Muscle of back (tissue), 13 donors: ENCODE data around the gene LAMP2. TPM values are rescaled to one million over a fixed set of nuclear protein-coding genes. Genes with fewer than 3 reads are reported as not detected.
"Not testable (repeated sequence)": the region's sequence is repeated elsewhere in the genome, so short reads cannot be mapped to it uniquely, and the experiment has no call there.

Source experiments
- DNase-seq, 3 donors: peaks; one replicate each; pipeline versions ENCODE4 v3.0.0 to v3.0.0-alpha.2; 2013
- long read RNA-seq, 9 donors: transcript quantifications; one replicate each; lab custom pipeline, GENCODE V29; 2026
- polyA plus RNA-seq, 10 donors: library from polyadenylated mRNA; unstranded; fragments of 120-200 nt; gene quantifications; one replicate each; pipeline ENCODE4 v1.2.1, GENCODE V29; 2013; ENCODE audit not compliant: insufficient read length in 10 of 10

The LAMP2 gene
- 100 to 1,000 TPM; 101 to 148 (median 124) TPM for polyA plus RNA-seq
- long read RNA-seq, donor 1, full-length matches to known transcripts = 27 of 41 reads
- long read RNA-seq, donor 1, partial matches to known transcripts = 14 of 41 reads
- long read RNA-seq, donor 1, other reads (novel, unspliced or antisense) = 0 of 41 reads
- long read RNA-seq, donor 2, full-length matches to known transcripts = 30 of 35 reads
- long read RNA-seq, donor 2, partial matches to known transcripts = 5 of 35 reads
- long read RNA-seq, donor 2, other reads (novel, unspliced or antisense) = 0 of 35 reads
- long read RNA-seq, donor 3 = 0 reads
- long read RNA-seq, donor 4, full-length matches to known transcripts = 15 of 36 reads
- long read RNA-seq, donor 4, partial matches to known transcripts = 21 of 36 reads
- long read RNA-seq, donor 4, other reads (novel, unspliced or antisense) = 0 of 36 reads
- long read RNA-seq, donor 5, full-length matches to known transcripts = 28 of 39 reads
- long read RNA-seq, donor 5, partial matches to known transcripts = 11 of 39 reads
- long read RNA-seq, donor 5, other reads (novel, unspliced or antisense) = 0 of 39 reads
- long read RNA-seq, donor 6, full-length matches to known transcripts = 45 of 60 reads
- long read RNA-seq, donor 6, partial matches to known transcripts = 15 of 60 reads
- long read RNA-seq, donor 6, other reads (novel, unspliced or antisense) = 0 of 60 reads
- long read RNA-seq, donor 7, full-length matches to known transcripts = 15 of 15 reads
- long read RNA-seq, donor 7, partial matches to known transcripts = 0 of 15 reads
- long read RNA-seq, donor 7, other reads (novel, unspliced or antisense) = 0 of 15 reads
- long read RNA-seq, donor 8, full-length matches to known transcripts = 21 of 21 reads
- long read RNA-seq, donor 8, partial matches to known transcripts = 0 of 21 reads
- long read RNA-seq, donor 8, other reads (novel, unspliced or antisense) = 0 of 21 reads
- long read RNA-seq, donor 9, full-length matches to known transcripts = 1 of 1 reads
- long read RNA-seq, donor 9, partial matches to known transcripts = 0 of 1 reads
- long read RNA-seq, donor 9, other reads (novel, unspliced or antisense) = 0 of 1 reads

GRCh38 chrX:120468825-120469525, at the start of gene LAMP2:
Gene LAMP2, minus strand, starts transcription at chrX:120469296. Its CDS starts 127 bp downstream, at chrX:120469169.
- peak; percentile 78 to 94 (median 87) for DNase-seq

- peak in 1 of 3 donors; percentile 19 for DNase-seq
Observed at GRCh38 chrX:120517936-120518335, 48.8 kb upstream of the LAMP2 start.

GRCh38 chrX:120514236-120514635, 45.1 kb upstream of the LAMP2 start:
- DNase-seq = peak in 1 of 3 donors; percentile 15

GRCh38 chrX:120512627-120513026, 43.5 kb upstream of the LAMP2 start:
- DNase-seq = no peak

GRCh38 chrX:120512222-120512621, 43.1 kb upstream of the LAMP2 start:
- DNase-seq = no peak

GRCh38 chrX:120504569-120504968, 35.5 kb upstream of the LAMP2 start:
- no peak for DNase-seq

- DNase-seq = no peak
Observed at GRCh38 chrX:120499301-120500072, 30.4 kb upstream of the LAMP2 start.

GRCh38 chrX:120490119-120490518, 21.0 kb upstream of the LAMP2 start:
- DNase-seq = not testable (repeated sequence)

GRCh38 chrX:120486786-120487185, 17.7 kb upstream of the LAMP2 start:
- DNase-seq = no peak

- DNase-seq = peak; percentile 65 to 87 (median 69)
Observed at GRCh38 chrX:120485638-120486520, 16.8 kb upstream of the LAMP2 start.

GRCh38 chrX:120485315-120485637, 16.2 kb upstream of the LAMP2 start:
- no peak for DNase-seq

GRCh38 chrX:120477453-120477852, 8.4 kb upstream of the LAMP2 start:
- DNase-seq = no peak

GRCh38 chrX:120476714-120477113, 7.6 kb upstream of the LAMP2 start:
- no peak for DNase-seq

- peak in 1 of 3 donors; percentile 24 for DNase-seq
Observed at GRCh38 chrX:120475447-120475846, 6.4 kb upstream of the LAMP2 start.

- no peak for DNase-seq
Observed at GRCh38 chrX:120474085-120474484, 5.0 kb upstream of the LAMP2 start.

GRCh38 chrX:120469657-120470056, 561 bp upstream of the LAMP2 start:
- DNase-seq = not testable (repeated sequence)

GRCh38 chrX:120468479-120468824, 644 bp downstream of the LAMP2 start:
- no peak for DNase-seq

GRCh38 chrX:120468071-120468470, 1.0 kb downstream of the LAMP2 start:
- DNase-seq = no peak

GRCh38 chrX:120464411-120464810, 4.7 kb downstream of the LAMP2 start:
- no peak for DNase-seq

GRCh38 chrX:120463241-120463640, 5.9 kb downstream of the LAMP2 start:
- peak in 1 of 3 donors; percentile 24 for DNase-seq
